Ammon's horn (tissue), 1 donor: ENCODE results near the gene CDC34.

Source experiments
- DNase-seq: peaks from one replicate; pipeline ENCODE4 v3.0.0-alpha.2; 2016; ENCODE audit warnings: low spot score

Gene CDC34

GRCh38 chr19:522726-523125 lies 8.8 kb upstream of the CDC34 start:
- DNase-seq = no peak

- DNase-seq = no peak
Observed at GRCh38 chr19:524062-524674, 7.4 kb upstream of the CDC34 start.

- DNase-seq = no peak
Observed at GRCh38 chr19:525029-525428, 6.5 kb upstream of the CDC34 start.

GRCh38 chr19:525857-526419 lies 5.6 kb upstream of the CDC34 start:
- DNase-seq = no peak

- no peak for DNase-seq
Observed at GRCh38 chr19:530134-531008, 1.2 kb upstream of the CDC34 start.

GRCh38 chr19:531009-531752 lies 379 bp upstream of the CDC34 start:
- DNase-seq = peak; percentile 77

- DNase-seq = peak; percentile 78
Observed at GRCh38 chr19:532561-533363, 1.2 kb downstream of the CDC34 start.

GRCh38 chr19:533364-534058 lies 2.0 kb downstream of the CDC34 start:
- DNase-seq = no peak

GRCh38 chr19:534088-534487 lies 2.5 kb downstream of the CDC34 start:
- no peak for DNase-seq

GRCh38 chr19:535017-535835 lies 3.7 kb downstream of the CDC34 start:
- DNase-seq = no peak

GRCh38 chr19:536031-536880 lies 4.7 kb downstream of the CDC34 start:
- no peak for DNase-seq

- no peak for DNase-seq
Observed at GRCh38 chr19:536881-537404, 5.4 kb downstream of the CDC34 start.

GRCh38 chr19:538641-539428 lies 7.3 kb downstream of the CDC34 start:
- no peak for DNase-seq

- DNase-seq = no peak
Observed at GRCh38 chr19:539429-540030, 8.0 kb downstream of the CDC34 start.

GRCh38 chr19:540867-541637 lies 9.5 kb downstream of the CDC34 start:
- no peak for DNase-seq

GRCh38 chr19:541699-542098 lies 10.1 kb downstream of the CDC34 start:
- DNase-seq = no peak
